ENCODE results near the gene CCL19. TPM values are rescaled to one million over a fixed set of nuclear protein-coding genes. Genes with fewer than 3 reads are reported as not detected.

CCL19 gene
- total RNA-seq, 1 donor from 2014 or later, result 1.3 TPM

- DNase-seq (ENCODE audit: low spot score), result no peak
- intact Hi-C loops (cut with DNase I), result no loop called here
- no peak for ATAC-seq
Measured at GRCh38 chr9:34648673-34649072, 42.4 kb downstream of the CCL19 start.

DNA sequence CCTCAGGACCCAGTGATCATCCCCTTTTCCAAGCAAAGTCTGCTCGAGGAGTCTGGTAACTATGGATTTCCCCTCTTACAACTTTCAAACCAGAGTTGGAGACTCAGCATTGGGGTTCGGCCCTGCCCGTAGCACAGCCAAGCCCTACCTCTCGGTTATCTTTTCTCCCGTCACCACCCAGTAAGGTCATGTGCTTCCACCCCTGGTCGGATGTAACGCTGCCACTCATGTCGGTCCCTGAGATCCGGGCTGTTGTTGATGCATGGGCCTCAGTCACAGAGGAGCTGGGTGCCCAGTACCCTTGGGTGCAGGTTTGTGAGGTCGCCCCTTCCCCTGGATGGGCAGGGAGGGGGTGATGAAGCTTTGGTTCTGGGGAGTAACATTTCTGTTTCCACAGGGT, 43.4 kb downstream of the CCL19 start:
- DNase-seq (ENCODE audit: low spot score), result no peak
- intact Hi-C loops (cut with DNase I), result no loop called here
- no peak for ATAC-seq

GRCh38 chr9:34647084-34647403, 44.0 kb downstream of the CCL19 start:
- DNase-seq (ENCODE audit: low spot score), result no peak
- intact Hi-C loops (cut with DNase I), result no loop called here
- no peak for ATAC-seq

DNA sequence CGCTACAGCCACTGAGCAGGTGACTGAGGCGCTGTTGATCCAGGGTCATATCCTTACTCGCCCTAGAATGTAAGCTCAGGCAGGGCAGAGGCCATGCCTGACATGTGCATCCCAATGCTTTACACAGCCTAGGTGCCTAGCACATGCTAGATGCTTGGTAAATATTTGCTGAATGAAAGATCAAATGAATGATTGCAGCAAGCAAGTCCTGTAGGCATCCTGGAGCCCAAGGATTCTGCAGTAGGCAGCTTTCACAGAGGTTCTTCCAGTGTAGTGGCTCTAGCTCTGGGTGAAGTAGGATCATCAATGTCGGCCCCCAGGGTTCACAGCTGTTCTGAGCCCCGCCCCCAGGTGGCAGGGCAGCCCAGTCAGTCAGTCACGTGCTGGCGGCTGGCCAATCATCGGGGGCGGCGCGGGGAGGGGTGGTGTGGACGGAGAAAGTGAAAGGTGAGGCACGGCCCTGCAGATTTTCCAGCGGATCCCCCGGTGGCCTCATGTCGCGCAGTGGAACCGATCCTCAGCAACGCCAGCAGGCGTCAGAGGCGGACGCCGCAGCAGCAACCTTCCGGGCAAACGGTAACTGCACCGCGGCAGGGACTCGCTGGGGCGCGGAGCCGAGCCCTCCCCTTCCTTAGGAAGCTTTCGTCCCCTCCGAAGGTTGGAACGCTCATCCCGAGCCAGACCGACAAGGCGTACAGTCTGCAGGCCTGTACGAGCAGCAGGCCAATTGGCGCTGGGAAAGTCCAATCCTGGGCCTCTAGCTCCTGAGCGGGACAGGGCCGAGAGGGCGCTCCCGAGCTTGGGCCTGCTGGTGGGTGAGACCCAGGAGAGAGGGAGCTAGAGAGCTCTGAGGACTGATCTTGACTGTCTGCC, 44.6 kb downstream of the CCL19 start, which contains the start of gene GALT:
Gene GALT (plus strand): TSS at position 465 of the 873 bp plus-strand sequence. CDS start 30 bp downstream, at position 495.
- DNase-seq (ENCODE audit: low spot score) (peak; percentile 98), ATAC-seq (peak; percentile 93)
- intact Hi-C loops (cut with DNase I), result no loop called here

DNA sequence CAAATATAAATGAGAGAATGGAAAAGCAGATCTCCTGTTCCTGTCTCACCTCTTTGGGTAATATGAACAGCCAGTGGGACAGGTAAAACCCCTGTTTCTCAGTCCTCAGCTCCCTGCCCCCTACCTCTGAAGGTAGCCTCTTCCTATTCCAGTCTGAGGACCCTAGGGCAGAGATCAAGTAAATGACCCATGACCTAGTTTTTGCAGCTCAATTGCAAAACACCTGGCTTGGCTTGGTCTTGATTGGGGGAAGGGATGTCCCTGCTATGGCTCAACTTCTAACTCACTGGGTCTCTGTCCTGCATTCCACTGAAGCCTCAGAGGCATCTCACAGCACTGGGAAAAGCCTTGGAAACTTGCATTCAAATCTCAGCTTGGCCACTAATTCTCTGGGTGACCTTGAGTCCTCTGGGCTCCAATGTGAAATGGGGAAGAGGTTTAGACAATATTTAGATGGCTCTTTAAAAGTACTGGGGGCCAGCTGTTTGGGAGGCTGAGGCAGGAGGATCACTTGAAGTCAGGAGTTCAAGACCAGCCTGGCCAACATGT, 46.2 kb downstream of the CCL19 start:
- DNase-seq (ENCODE audit: low spot score) (no peak), ATAC-seq (no peak)
- intact Hi-C loops (cut with DNase I), result no loop called here

GRCh38 chr9:34642679-34643078, 48.4 kb downstream of the CCL19 start:
- DNase-seq (ENCODE audit: low spot score) (no peak), ATAC-seq (no peak)
- intact Hi-C loops (cut with DNase I), result no loop called here

Other genes with a start within 250 kb of the CCL19 start
- gene FAM219A, start 232.7 kb downstream of the CCL19 start, total RNA-seq, result 29.8 TPM
- 0.58 TPM for gene DNAI1, start 232.5 kb downstream of the CCL19 start, total RNA-seq
- gene ENHO, start 168.3 kb downstream of the CCL19 start, total RNA-seq, result 23.5 TPM
- gene CNTFR, start 101.6 kb downstream of the CCL19 start, total RNA-seq, result 23.2 TPM
- gene RPP25L, start 79.2 kb downstream of the CCL19 start, total RNA-seq, result 17.0 TPM
- 67.6 TPM for gene DCTN3, start 70.8 kb downstream of the CCL19 start, total RNA-seq
- gene ARID3C, start 62.2 kb downstream of the CCL19 start, total RNA-seq, result 1.2 TPM
- 43.6 TPM for gene SIGMAR1, start 53.5 kb downstream of the CCL19 start, total RNA-seq
- 48.9 TPM for gene GALT, start 44.6 kb downstream of the CCL19 start, total RNA-seq
- gene IL11RA, start 39.1 kb downstream of the CCL19 start, total RNA-seq, result 31.3 TPM
- not detected for gene CCL27, start 28.6 kb downstream of the CCL19 start, total RNA-seq
- gene CCL21, start 18.9 kb upstream of the CCL19 start, total RNA-seq, result not detected